A204.1 (cell line): ENCODE results near the gene STAT4.

Experiments used
- FAIRE-seq: peaks from 2 replicates; lab custom pipeline; 2012; peaks lifted over from hg19 to GRCh38; lab: Jason Lieb, UNC

Gene STAT4

GRCh38 chr2:191145769-191146471 lies 4.9 kb downstream of the STAT4 start:
- FAIRE-seq = no peak

- no peak for FAIRE-seq
Observed at GRCh38 chr2:191144217-191144616, 6.6 kb downstream of the STAT4 start.

GRCh38 chr2:191143791-191144190 lies 7.0 kb downstream of the STAT4 start:
- no peak for FAIRE-seq

- no peak for FAIRE-seq
Observed at GRCh38 chr2:191128911-191129304, 21.9 kb downstream of the STAT4 start.

GRCh38 chr2:191128172-191128910 lies 22.5 kb downstream of the STAT4 start:
- FAIRE-seq = no peak

- no peak for FAIRE-seq
Observed at GRCh38 chr2:191127235-191127634, 23.6 kb downstream of the STAT4 start.

- FAIRE-seq = no peak
Observed at GRCh38 chr2:191126386-191127085, 24.3 kb downstream of the STAT4 start.

GRCh38 chr2:191125646-191126045 lies 25.1 kb downstream of the STAT4 start:
- FAIRE-seq = no peak

GRCh38 chr2:191122638-191123294 lies 28.0 kb downstream of the STAT4 start:
- no peak for FAIRE-seq

- no peak for FAIRE-seq
Observed at GRCh38 chr2:191117341-191117740, 33.5 kb downstream of the STAT4 start.

GRCh38 chr2:191115804-191116203 lies 35.0 kb downstream of the STAT4 start:
- no peak for FAIRE-seq

- FAIRE-seq = no peak
Observed at GRCh38 chr2:191115391-191115790, 35.4 kb downstream of the STAT4 start.

- FAIRE-seq = no peak
Observed at GRCh38 chr2:191114403-191114886, 36.3 kb downstream of the STAT4 start.

GRCh38 chr2:191113761-191114160 lies 37.0 kb downstream of the STAT4 start:
- no peak for FAIRE-seq

- no peak for FAIRE-seq
Observed at GRCh38 chr2:191112448-191112901, 38.3 kb downstream of the STAT4 start.

GRCh38 chr2:191109888-191110287 lies 40.9 kb downstream of the STAT4 start:
- no peak for FAIRE-seq

GRCh38 chr2:191108331-191108730 lies 42.5 kb downstream of the STAT4 start:
- FAIRE-seq = no peak

- FAIRE-seq = no peak
Observed at GRCh38 chr2:191105082-191105481, 45.7 kb downstream of the STAT4 start.

GRCh38 chr2:191103774-191104173 lies 47.0 kb downstream of the STAT4 start:
- FAIRE-seq = no peak

GRCh38 chr2:191100216-191100615 lies 50.6 kb downstream of the STAT4 start:
- FAIRE-seq = no peak

- FAIRE-seq = no peak
Observed at GRCh38 chr2:191087311-191087710, 63.5 kb downstream of the STAT4 start.

GRCh38 chr2:191086706-191087105 lies 64.1 kb downstream of the STAT4 start:
- FAIRE-seq = no peak
